Thoracic aorta (tissue), 2 donors: ENCODE data around the gene TMEM123. TPM values are rescaled to one million over a fixed set of nuclear protein-coding genes. Genes with fewer than 3 reads are reported as not detected.

Experiments
- ATAC-seq: fragments of 150-250 bp; one replicate; pipeline ENCODE4 v1.8.0; 2017; ENCODE audit warnings: low read depth; ENCODE audit not compliant: insufficient number of reproducible peaks, low FRiP score
- DNase-seq: peaks from one replicate; pipeline ENCODE4 v3.0.0-alpha.2; 2020; ENCODE audit warnings: low spot score
- H3K27ac ChIP-seq, 2 donors: fragments of 200-600 bp; sonication (generic); 1 replicate in 1 of 2; 2 replicates in 1 of 2; pipeline ENCODE4 v1.5.1; 2016; ENCODE audit warnings: mild to moderate bottlenecking in 2 of 2, moderate library complexity in 2 of 2
- H3K27me3 ChIP-seq: fragments of 200-600 bp; sonication (generic); replicated peaks from 2 replicates; pipeline ENCODE4 v1.6.0; 2016; ENCODE audit warnings: mild to moderate bottlenecking; ENCODE audit not compliant: insufficient read depth
- H3K36me3 ChIP-seq: fragments of 200-600 bp; sonication (generic); one replicate; pipeline ENCODE4 v1.5.1; 2016
- H3K4me1 ChIP-seq, 2 donors: fragments of 200-600 bp; sonication (generic); 1 replicate in 1 of 2; 2 replicates in 1 of 2; pipeline versions ENCODE4 v1.5.1 to v1.6.0; 2016; ENCODE audit warnings: low read depth in 2 of 2, mild to moderate bottlenecking in 1 of 2; ENCODE audit not compliant: control insufficient read depth in 1 of 2
- H3K4me3 ChIP-seq: fragments of 200-600 bp; sonication (generic); 2 replicates; pipeline ENCODE4 v1.5.1; 2016; ENCODE audit warnings: mild to moderate bottlenecking
- H3K9me3 ChIP-seq: fragments of 200-600 bp; sonication (generic); 2 replicates; pipeline ENCODE4 v1.5.1; 2016
- total RNA-seq, 2 donors: library from RNA; depleted of rRNA; stranded (reverse); fragments of >200 nt; gene quantifications; one replicate each; pipeline versions ENCODE4 v1.1.0 to v1.2.3, GENCODE V29; 2016
- TF ChIP-seq, protein P1 (sequence below): fragments of 200-600 bp; sonication (generic); IDR thresholded peaks from one replicate; pipeline ENCODE4 v1.5.1; 2019; ENCODE audit warnings: antibody characterized with exemption

The TMEM123 gene
- total RNA-seq, 2 donors from 2014 or later = 50.8 to 77.5 TPM

DNA sequence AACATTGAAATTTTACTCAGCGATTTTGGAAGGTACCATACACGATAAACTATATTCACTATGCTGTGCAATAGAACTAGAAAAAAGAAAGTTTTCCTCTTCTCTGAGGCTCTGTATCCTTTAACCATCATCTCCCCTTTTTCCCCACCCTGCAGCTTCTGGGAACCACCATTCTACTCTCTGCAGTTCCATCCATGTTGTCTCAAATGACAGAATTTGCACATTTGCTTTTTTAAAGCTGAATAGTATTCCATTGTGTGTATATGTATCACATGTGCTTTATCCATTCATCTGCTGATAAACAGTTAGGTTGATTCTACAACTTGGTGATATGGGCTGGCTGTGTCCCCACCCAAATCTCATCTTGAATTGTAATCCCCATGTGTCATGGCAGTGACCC lies 21.2 kb downstream of the TMEM123 start:
- H3K27ac ChIP-seq = no peak overlapping the region
- no peak for DNase-seq
- TF ChIP-seq, protein P1, sequence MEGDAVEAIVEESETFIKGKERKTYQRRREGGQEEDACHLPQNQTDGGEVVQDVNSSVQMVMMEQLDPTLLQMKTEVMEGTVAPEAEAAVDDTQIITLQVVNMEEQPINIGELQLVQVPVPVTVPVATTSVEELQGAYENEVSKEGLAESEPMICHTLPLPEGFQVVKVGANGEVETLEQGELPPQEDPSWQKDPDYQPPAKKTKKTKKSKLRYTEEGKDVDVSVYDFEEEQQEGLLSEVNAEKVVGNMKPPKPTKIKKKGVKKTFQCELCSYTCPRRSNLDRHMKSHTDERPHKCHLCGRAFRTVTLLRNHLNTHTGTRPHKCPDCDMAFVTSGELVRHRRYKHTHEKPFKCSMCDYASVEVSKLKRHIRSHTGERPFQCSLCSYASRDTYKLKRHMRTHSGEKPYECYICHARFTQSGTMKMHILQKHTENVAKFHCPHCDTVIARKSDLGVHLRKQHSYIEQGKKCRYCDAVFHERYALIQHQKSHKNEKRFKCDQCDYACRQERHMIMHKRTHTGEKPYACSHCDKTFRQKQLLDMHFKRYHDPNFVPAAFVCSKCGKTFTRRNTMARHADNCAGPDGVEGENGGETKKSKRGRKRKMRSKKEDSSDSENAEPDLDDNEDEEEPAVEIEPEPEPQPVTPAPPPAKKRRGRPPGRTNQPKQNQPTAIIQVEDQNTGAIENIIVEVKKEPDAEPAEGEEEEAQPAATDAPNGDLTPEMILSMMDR = no peak

DNA sequence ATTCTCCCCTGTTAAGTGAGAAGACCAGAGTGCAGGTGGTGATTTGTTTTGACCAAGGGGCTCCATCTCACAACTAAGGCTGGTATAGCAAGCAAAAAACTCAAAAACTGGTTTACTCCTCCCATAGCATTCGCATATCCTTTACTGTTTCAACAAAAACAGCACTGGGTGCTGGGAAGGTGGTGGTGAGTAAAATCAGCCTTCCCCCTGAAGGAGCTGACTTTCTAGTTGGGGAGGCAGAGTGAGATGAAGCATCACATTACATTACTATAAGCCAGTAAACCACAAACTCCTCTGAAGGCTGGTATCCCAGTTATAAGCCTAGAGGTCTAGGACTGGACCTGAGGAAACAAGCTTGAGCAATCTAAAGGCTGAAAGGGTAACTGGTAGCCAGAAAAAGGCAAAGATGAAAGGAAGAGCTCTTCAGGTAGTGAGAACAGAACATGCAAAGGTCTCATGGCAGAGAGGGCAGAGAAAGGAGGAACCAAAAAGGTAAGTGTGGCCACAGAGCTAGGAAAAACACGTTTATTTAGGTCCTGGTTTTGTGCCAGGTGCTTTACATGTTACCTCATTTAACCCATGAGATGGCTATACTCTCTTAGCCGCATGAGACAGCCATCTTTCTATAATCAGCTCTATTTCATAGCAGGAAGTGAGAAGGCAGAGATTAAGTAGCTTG lies 22.3 kb downstream of the TMEM123 start:
- H3K4me3 ChIP-seq = no peak overlapping the region
- no peaks in the 10 kb centered on the region for H3K36me3 ChIP-seq
- TF ChIP-seq, protein P1 = no peak
- DNase-seq (no peak), ATAC-seq (no peak)
- H3K9me3 ChIP-seq = no peaks in the 10 kb centered on the region
- no peak overlapping the region for H3K27ac ChIP-seq
- H3K4me1 ChIP-seq = peaks cover 11 to 22% of the 10 kb centered on the region in 2 donors
- no peaks in the 10 kb centered on the region for H3K27me3 ChIP-seq

More for the DNA sequence above, 21.2 kb downstream of the TMEM123 start:
- Histone ChIP-seq H3K4me3 (no peak overlapping the region), H3K36me3 (no peaks in the 10 kb centered on the region), H3K9me3 (no peaks in the 10 kb centered on the region), H3K4me1 (peaks cover 11 to 22% of the 10 kb centered on the region in 2 donors), H3K27me3 (no peaks in the 10 kb centered on the region)
- no peak for ATAC-seq

- H3K4me3 ChIP-seq = no peak overlapping the region
- no peak for ATAC-seq
- H3K36me3 ChIP-seq = no peaks in the 10 kb centered on the region
- H3K27ac ChIP-seq = no peak overlapping the region
- no peaks in the 10 kb centered on the region for H3K9me3 ChIP-seq
- H3K4me1 ChIP-seq = peaks cover 11 to 22% of the 10 kb centered on the region in 2 donors
- TF ChIP-seq, protein P1 = no peak
- no peak for DNase-seq
- H3K27me3 ChIP-seq = no peaks in the 10 kb centered on the region
Observed at GRCh38 chr11:102429691-102430090, 22.9 kb downstream of the TMEM123 start.

DNA sequence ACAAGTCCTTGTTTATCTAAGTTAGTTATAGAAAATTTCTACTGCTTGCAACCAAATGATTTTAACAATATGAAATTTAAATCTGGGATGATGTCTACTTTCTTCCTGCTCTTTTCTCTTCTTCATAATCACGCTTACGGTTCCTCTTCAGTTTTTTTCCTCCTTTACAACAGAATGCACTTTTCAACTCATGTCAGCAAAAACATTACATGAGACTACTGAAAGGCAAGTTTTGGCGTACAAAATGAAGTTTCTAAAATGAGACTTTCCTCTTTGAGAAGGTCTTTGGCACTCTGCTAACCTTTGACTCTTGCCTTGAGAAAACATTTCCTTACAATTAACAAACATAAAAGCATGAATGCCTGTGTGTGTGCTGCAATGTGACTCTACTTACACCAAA lies 23.3 kb downstream of the TMEM123 start:
- Histone ChIP-seq H3K9me3 (no peaks in the 10 kb centered on the region), H3K36me3 (no peaks in the 10 kb centered on the region), H3K27me3 (no peaks in the 10 kb centered on the region), H3K27ac (no peak overlapping the region), H3K4me3 (no peak overlapping the region), H3K4me1 (peaks cover 11 to 22% of the 10 kb centered on the region in 2 donors)
- no peak for DNase-seq
- no peak for ATAC-seq
- TF ChIP-seq, protein P1 = no peak

DNA sequence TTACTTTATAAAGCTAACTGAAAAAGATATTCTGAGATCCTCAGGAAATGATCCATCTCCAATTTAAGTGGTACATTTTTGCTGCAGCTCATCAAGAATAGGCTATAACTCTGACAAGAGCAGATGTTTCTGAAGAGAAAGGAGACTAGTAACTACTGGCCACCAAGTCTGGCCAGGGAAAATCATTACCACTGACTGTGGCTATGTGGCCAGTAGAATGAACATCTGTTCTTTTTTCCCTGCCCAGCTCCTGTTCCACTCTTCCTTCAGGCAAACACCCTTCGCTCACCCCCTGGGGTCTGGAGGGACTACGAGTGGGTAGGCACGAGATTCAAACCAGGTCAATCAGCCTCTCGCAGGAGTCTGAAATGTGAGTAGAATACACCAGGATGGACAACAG lies 23.9 kb downstream of the TMEM123 start:
- no peaks in the 10 kb centered on the region for H3K27me3 ChIP-seq
- TF ChIP-seq, protein P1 = no peak
- H3K27ac ChIP-seq = no peak overlapping the region
- ATAC-seq (no peak), DNase-seq (no peak)
- no peaks in the 10 kb centered on the region for H3K9me3 ChIP-seq
- no peaks in the 10 kb centered on the region for H3K36me3 ChIP-seq
- peaks cover 11 to 22% of the 10 kb centered on the region in 2 donors for H3K4me1 ChIP-seq
- H3K4me3 ChIP-seq = no peak overlapping the region
